GM12875 (cell line): Measurements from ENCODE around the gene INSYN2B.
"Not testable (repeated sequence)": the region's sequence is repeated elsewhere in the genome, so short reads cannot be mapped to it uniquely, and the experiment has no call there.

Experiments
- H3K4me3 ChIP-seq: one replicate; pipeline ENCODE4 v1.5.1; 2011; ENCODE audit warnings: low read depth, low read length, control low read depth
- TF ChIP-seq, protein P1 (sequence below): IDR thresholded peaks from 2 replicates; pipeline ENCODE4 v1.5.1; 2011; ENCODE audit warnings: low read depth, mild to moderate bottlenecking, control low read depth, inconsistent platforms, low read length, moderate library complexity, borderline replicate concordance; ENCODE audit not compliant: insufficient read depth

INSYN2B gene

DNA sequence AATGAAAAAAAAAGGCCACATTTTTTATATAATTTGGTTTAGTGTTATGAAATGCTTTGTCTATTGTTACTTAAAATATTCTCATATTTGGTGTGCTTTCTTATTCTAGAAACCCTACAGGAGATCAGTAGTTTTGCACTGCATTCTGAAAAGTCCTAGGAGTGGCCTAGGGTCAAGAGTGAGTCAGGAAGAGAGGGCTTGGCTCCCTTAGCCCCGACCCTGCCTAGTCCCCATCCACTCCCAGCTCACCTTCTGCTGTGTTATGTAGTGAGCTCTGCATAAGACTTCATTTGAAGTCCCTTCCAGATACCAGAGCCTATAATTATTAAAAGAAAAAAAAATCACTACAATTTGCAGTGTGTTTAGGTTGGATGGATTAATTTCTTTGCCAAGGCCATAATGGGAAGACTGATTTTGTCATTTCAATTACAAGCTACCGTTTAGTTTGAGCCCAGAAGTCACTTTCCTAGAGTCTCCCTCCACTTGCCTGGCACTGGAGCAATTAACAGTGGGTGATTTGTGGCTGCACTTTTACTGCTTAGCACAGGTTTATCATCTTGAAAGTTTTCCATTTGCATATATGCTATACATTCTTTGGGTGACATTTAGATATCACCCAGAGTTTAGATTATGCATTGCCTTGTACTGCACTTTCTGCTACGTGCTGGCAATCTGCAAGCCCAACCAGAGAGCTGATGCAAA, 143.3 kb downstream of the INSYN2B start:
- H3K4me3 ChIP-seq, result no peak overlapping the region
- TF ChIP-seq, protein P1, sequence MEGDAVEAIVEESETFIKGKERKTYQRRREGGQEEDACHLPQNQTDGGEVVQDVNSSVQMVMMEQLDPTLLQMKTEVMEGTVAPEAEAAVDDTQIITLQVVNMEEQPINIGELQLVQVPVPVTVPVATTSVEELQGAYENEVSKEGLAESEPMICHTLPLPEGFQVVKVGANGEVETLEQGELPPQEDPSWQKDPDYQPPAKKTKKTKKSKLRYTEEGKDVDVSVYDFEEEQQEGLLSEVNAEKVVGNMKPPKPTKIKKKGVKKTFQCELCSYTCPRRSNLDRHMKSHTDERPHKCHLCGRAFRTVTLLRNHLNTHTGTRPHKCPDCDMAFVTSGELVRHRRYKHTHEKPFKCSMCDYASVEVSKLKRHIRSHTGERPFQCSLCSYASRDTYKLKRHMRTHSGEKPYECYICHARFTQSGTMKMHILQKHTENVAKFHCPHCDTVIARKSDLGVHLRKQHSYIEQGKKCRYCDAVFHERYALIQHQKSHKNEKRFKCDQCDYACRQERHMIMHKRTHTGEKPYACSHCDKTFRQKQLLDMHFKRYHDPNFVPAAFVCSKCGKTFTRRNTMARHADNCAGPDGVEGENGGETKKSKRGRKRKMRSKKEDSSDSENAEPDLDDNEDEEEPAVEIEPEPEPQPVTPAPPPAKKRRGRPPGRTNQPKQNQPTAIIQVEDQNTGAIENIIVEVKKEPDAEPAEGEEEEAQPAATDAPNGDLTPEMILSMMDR, result no peak

DNA sequence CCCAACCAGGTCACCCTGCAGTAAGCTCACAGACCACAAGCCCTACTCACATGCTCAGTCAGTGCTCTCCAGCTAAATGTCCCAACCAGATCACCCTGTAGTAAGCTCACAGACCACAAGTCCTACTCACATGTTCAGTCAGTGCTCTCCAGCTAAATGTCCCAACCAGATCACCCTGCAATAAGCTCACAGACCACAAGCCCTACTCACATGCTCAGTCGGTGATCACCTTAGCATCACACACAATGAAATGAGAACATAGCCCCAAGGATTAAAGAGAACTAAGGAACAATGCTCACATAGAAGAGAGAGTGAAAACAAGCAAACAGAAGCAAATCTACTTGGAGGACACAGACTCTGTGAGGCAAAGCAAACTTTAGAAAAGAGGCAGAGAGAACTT, 145.8 kb downstream of the INSYN2B start:
- H3K4me3 ChIP-seq, result not testable (repeated sequence)

DNA sequence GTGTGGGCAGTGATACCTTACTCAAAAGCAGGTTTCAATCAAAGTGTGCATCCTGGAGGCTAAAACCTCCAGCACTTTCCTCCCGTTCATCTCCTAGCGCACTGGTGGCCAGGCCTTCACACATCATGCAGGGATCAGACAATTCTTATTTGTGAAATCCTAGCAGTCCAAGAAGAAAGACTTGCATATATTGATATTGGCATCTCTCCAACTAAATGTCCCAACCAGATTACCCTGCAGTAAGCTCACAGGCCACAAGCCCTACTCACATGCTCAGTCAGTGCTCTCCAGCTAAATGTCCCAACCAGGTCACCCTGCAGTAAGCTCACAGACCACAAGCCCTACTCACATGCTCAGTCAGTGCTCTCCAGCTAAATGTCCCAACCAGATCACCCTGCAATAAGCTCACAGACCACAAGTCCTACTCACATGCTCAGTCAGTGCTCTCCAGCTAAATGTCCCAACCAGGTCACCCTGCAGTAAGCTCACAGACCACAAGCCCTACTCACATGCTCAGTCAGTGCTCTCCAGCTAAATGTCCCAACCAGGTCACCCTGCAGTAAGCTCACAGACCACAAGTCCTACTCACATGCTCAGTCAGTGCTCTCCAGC, 146.5 kb downstream of the INSYN2B start:
- not testable (repeated sequence) for H3K4me3 ChIP-seq

DNA sequence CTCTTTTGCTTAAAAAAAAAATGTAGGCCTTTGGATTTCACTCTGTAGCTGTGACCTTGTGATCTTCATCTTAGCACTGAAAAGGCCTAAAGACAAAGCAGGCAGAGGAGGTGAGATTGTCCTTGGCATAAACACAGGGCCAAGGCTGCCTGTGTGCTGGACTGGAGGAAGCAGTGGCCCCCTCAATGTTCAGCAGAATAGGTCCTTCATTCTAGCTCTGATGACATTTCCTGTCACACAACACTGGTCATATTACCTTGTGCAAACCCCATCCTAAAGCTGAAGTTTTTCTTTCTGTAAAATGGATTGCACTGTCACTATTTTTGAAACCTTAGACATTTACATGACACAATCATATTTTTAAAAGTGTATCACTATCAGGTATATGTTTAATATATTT, 147.4 kb downstream of the INSYN2B start:
- TF ChIP-seq, protein P1, result no peak
- no peak overlapping the region for H3K4me3 ChIP-seq

DNA sequence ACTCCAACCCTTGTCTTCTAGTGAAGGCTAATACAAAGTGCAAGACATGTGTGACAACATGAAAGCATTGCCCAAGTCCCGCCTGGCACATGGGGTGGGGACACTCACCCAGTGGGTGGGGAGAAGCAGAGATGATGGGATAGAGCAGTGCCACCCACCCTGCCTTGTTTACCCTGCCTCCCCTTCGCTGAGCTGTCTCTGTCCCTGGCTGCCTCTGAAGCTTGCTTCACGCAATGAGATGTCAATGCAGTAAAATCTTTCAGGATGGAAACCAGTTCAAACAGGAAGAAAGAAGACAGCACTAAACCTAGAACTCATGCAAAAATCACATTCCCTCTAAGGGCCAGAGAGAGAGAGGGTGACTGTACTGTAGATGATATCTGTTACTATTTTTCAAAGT, 148.0 kb downstream of the INSYN2B start:
- H3K4me3 ChIP-seq, result no peak overlapping the region
- TF ChIP-seq, protein P1, result no peak

DNA sequence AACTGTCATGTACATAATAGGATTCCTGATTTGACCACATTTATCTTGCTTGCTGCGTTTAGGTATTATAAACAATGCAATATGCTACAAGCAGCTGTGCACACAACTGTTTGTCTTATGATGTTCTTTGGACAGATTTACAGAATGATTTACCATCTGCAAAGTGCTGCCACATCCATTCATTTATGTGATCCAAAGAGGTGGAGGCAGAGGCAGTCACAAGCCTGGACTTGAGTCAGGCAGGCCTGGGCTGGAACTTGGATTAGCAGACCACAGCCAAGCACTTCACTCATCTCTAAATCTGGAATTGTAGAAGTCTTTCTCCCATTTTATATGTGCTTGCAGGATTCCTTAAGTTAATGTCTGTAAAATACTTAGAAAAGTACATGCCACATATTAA, 149.0 kb downstream of the INSYN2B start:
- no peak overlapping the region for H3K4me3 ChIP-seq
- TF ChIP-seq, protein P1, result no peak

DNA sequence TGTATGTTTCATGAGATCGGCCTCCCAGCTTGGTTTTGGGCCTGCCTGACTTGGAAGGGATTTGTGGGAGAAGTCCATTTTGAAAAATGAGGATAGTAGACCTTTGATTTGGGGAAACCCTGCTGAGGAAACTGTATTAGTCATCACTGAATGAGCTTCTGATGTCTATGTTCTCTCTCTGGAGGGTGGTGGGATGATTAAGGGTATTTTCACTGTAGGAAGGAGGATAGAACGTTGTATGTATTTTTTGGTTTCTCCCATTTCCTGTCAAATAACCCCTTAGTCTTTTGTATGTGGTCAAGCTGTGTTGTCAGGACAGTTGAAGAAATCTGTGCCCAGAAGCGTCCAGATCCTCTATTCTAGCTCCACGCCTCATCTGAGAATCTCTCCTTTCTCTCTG, 151.9 kb downstream of the INSYN2B start:
- no peak overlapping the region for H3K4me3 ChIP-seq
- TF ChIP-seq, protein P1, result no peak

DNA sequence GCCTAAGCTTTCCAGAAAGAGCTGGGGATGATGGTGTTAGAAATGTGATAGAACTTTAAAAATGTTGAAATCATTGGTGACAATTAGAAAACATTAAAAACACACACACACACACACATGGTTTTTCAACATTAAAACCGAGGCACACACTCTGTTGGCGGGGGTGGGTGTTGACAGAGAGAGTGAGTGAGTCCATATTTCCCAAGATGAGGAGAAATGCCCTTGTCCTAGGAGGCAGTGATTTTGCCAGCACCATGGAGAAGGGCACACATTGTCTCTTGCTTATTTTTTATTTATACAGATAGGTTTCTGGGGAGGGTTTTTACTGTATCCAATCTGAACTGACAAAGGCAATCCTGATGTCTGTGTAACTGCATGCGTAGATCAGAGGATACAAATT, 152.5 kb downstream of the INSYN2B start:
- H3K4me3 ChIP-seq, result no peak overlapping the region
- TF ChIP-seq, protein P1, result no peak
